Colonic mucosa (tissue), 4 donors: Measurements from ENCODE around the gene MMD. TPM values are rescaled to one million over a fixed set of nuclear protein-coding genes. Genes with fewer than 3 reads are reported as not detected.

Experiments
- DNase-seq: peaks from one replicate; pipeline ENCODE4 v3.0.0-alpha.2; 2020
- H3K27ac ChIP-seq: fragments of 200-600 bp; one replicate; pipeline ENCODE4 v1.8.0; 2021
- H3K27me3 ChIP-seq: fragments of 200-600 bp; one replicate; pipeline ENCODE4 v1.8.0; 2021
- H3K36me3 ChIP-seq: fragments of 200-600 bp; one replicate; pipeline ENCODE4 v1.8.0; 2021
- H3K4me1 ChIP-seq: fragments of 200-600 bp; one replicate; pipeline ENCODE4 v1.8.0; 2021; ENCODE audit warnings: mild to moderate bottlenecking
- H3K4me3 ChIP-seq: fragments of 200-600 bp; one replicate; pipeline ENCODE4 v1.8.0; 2021
- H3K9ac ChIP-seq, 2 donors: one replicate each; pipeline ENCODE4 v1.7.0; 2013; ENCODE audit warnings: control low read depth in 2 of 2, low read depth in 2 of 2, low read length in 2 of 2
- H3K9me3 ChIP-seq: fragments of 200-600 bp; one replicate; pipeline ENCODE4 v1.8.0; 2021
- intact Hi-C: fragments of 100-400 bp; cut with DNase I; formaldehyde crosslinking; loops from one replicate; pipeline ENCODE4 v1.14.1; 2022
- total RNA-seq, 2 donors: library from RNA; stranded (reverse); fragmentation: NEBNext Ultra II Directional in 1 of 2; extraction: Animal tissue kit (Norgen Biotek cat#: 25700) in 1 of 2; gene quantifications; one replicate each; pipeline ENCODE4 v1.2.1, GENCODE V29; 2021
- TF ChIP-seq, protein P1 (sequence below): fragments of 200-600 bp; IDR thresholded peaks from one replicate; pipeline ENCODE4 v1.8.0; 2022; ENCODE audit warnings: antibody characterized with exemption, mild to moderate bottlenecking
- donor health status: healthy.
- donor health status: DM: no; HTN: no; CAD: no.
- donor health status: DM: no; HTN: no; CAD: no.

MMD gene
- total RNA-seq, 2 donors from 2014 or later = 17.3 to 20.0 TPM

DNA sequence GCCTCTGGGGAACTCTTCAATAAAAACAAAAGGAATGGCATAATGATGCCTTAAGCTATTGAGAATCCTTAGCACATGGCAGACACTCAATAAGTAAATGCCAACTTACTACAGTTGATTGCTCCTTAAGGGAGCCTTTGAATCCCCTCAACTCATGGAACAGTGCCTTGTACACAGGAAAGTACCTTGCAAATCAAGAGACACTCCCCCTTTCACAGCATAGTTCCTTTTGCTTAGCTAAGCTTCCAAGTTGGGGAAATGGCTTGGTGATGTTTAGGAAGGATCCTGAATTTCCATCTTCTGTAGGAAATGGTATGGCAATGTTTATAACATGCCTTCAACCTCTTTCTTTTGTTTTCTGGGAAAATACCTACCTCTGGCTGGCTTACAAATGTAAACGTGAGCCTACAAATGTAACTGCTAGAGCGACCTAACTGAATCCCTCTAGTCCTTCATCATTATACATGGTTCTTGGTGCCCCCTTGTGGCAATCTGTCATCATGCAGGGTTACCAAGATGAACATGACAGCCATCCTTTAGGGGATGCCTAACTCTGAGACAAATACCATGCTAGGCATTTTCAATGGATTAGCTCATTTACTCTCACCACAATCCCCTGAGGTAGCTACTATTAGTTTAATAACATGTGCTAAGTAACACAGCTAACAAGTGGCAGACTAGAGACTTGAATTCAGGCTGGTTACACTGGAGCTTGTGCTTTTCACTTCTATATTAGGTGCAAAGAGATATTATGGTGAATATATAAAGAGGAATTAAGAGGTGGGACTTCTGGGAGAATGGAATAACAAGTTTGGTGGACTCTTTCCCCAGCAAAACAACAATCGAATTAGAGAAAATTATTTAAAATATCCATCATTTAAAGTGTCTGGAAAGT lies 65.0 kb downstream of the MMD start:
- H3K9ac ChIP-seq = no peak overlapping the region
- H3K4me1 ChIP-seq = no peaks in the 10 kb centered on the region
- no peak overlapping the region for H3K27ac ChIP-seq
- TF ChIP-seq, protein P1, sequence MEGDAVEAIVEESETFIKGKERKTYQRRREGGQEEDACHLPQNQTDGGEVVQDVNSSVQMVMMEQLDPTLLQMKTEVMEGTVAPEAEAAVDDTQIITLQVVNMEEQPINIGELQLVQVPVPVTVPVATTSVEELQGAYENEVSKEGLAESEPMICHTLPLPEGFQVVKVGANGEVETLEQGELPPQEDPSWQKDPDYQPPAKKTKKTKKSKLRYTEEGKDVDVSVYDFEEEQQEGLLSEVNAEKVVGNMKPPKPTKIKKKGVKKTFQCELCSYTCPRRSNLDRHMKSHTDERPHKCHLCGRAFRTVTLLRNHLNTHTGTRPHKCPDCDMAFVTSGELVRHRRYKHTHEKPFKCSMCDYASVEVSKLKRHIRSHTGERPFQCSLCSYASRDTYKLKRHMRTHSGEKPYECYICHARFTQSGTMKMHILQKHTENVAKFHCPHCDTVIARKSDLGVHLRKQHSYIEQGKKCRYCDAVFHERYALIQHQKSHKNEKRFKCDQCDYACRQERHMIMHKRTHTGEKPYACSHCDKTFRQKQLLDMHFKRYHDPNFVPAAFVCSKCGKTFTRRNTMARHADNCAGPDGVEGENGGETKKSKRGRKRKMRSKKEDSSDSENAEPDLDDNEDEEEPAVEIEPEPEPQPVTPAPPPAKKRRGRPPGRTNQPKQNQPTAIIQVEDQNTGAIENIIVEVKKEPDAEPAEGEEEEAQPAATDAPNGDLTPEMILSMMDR = peak; percentile 72
- H3K4me3 ChIP-seq = no peak overlapping the region
- no peaks in the 10 kb centered on the region for H3K36me3 ChIP-seq
- intact Hi-C loops = no loop called here
- H3K27me3 ChIP-seq = no peaks in the 10 kb centered on the region
- DNase-seq = peak; percentile 76
- H3K9me3 ChIP-seq = no peaks in the 10 kb centered on the region

DNA sequence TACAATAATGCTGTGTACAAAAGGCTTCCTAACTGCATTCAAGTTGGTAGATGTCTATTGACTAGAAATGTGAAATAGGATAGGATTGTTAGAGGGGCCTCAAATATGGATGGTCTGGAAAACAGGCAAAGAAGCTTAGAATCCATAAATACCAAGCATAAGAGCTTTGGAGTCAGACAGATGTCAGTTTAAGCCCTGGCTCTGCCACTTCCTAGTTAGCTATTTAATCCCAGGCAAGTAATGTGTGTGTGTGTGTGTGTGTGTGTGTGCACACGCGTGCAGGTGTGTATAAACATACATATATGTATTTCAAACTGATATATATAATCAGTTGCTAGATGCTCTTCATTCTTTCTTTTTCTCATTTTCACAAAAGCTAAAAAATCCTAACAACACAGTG lies 66.7 kb downstream of the MMD start:
- DNase-seq = no peak
- TF ChIP-seq, protein P1 = no peak
- Histone ChIP-seq H3K4me1 (no peaks in the 10 kb centered on the region), H3K9me3 (no peaks in the 10 kb centered on the region), H3K27ac (no peak overlapping the region), H3K36me3 (no peaks in the 10 kb centered on the region), H3K4me3 (no peak overlapping the region), H3K9ac (no peak overlapping the region), H3K27me3 (no peaks in the 10 kb centered on the region)
- intact Hi-C loops = loop anchor here (5.0 kb wide), 1 partner anchor 157 kb away; the partner anchor contains the start of gene SMIM36

DNA sequence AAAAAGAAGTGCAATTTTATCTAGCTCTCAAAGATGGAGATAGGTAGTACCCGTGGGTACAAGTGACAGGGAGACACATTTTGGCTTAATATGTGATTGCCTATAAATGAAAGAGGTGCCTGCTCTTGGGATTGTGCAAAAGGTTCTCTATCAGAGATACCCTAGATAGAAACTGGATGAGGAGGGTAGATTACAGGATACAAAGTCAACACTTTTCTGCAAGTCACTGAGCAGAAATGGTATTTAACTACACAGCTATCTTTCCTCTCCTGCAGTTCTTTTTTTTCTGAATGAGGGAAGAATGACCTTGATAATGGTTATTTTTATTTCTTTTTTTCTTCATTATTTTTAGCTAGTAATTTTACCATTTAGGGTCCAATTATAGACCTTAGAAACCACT lies 67.6 kb downstream of the MMD start:
- DNase-seq = no peak
- Histone ChIP-seq H3K36me3 (no peaks in the 10 kb centered on the region), H3K4me3 (no peak overlapping the region), H3K9me3 (no peaks in the 10 kb centered on the region), H3K27ac (no peak overlapping the region), H3K9ac (no peak overlapping the region), H3K4me1 (no peaks in the 10 kb centered on the region), H3K27me3 (no peaks in the 10 kb centered on the region)
- intact Hi-C loops = loop anchor here (5.0 kb wide), 1 partner anchor 158 kb away; the partner anchor contains the start of gene SMIM36
- TF ChIP-seq, protein P1 = no peak

DNA sequence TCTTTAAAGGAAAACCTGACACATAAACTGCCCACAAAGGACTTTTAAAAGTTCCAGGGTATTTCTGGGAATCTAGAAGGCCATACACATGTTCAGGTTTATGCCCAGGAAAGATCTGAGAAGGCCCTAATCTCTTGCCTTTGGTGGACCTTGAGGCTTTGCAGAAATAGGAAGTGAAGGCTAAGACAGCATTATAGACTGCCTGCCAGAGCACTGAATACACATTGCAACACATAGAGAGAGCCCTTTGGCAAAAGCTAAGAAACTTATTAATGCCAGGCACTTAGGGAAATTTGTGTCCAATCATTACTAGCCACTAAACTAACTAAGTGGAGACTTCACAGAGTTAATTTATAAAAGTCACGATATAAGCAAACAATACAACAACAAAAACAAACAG lies 70.4 kb downstream of the MMD start:
- Histone ChIP-seq H3K9ac (no peak overlapping the region), H3K27me3 (no peaks in the 10 kb centered on the region), H3K27ac (no peak overlapping the region), H3K4me1 (no peaks in the 10 kb centered on the region), H3K9me3 (no peaks in the 10 kb centered on the region), H3K4me3 (no peak overlapping the region), H3K36me3 (no peaks in the 10 kb centered on the region)
- no peak for DNase-seq
- TF ChIP-seq, protein P1 = no peak
- intact Hi-C loops = loop anchor here (5.0 kb wide), 1 partner anchor 161 kb away; the partner anchor contains the start of gene SMIM36

DNA sequence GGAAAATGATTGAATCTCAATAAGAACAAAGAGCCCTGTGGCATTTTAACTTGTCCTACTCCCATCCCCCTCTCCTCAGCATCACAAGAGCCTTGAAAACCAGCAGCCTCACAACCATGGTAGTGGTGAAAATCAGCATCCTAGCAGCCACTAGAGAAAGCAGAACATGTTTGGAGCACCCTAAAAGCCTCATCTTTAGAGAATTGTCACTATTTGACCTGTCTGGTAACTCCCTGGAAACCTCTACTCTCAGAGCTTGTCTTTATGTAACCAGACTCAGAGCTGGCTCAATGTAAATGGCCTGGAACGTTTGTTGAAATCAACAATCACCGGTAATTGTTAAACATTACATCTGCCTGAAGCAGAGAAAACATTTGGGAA lies 70.8 kb downstream of the MMD start:
- Histone ChIP-seq H3K9me3 (no peaks in the 10 kb centered on the region), H3K36me3 (no peaks in the 10 kb centered on the region), H3K9ac (no peak overlapping the region), H3K27me3 (no peaks in the 10 kb centered on the region), H3K4me1 (no peaks in the 10 kb centered on the region), H3K4me3 (no peak overlapping the region), H3K27ac (no peak overlapping the region)
- TF ChIP-seq, protein P1 = no peak
- DNase-seq = no peak
- intact Hi-C loops = loop anchor here (5.0 kb wide), 1 partner anchor 161 kb away; the partner anchor contains the start of gene SMIM36
